Hepatocyte (in vitro differentiated cells): ENCODE results near the gene MPND. TPM values are rescaled to one million over a fixed set of nuclear protein-coding genes. Genes with fewer than 3 reads are reported as not detected.

Experiments
- DNase-seq: peaks from one replicate; pipeline ENCODE4 v3.0.0-alpha.2; 2016; ENCODE audit warnings: low spot score
- H2AFZ ChIP-seq: fragments of 200-600 bp; sonication (generic); 2 replicates; pipeline ENCODE4 v1.6.0; 2016; ENCODE audit warnings: antibody characterized with exemption, mild to moderate bottlenecking
- H3K27ac ChIP-seq: fragments of 200-600 bp; sonication (generic); 2 replicates; pipeline ENCODE4 v1.5.1; 2016; ENCODE audit warnings: mild to moderate bottlenecking
- H3K27me3 ChIP-seq: fragments of 200-600 bp; sonication (generic); 2 replicates; pipeline ENCODE4 v1.6.1; 2016
- H3K36me3 ChIP-seq: fragments of 200-600 bp; sonication (generic); replicated peaks from 2 replicates; pipeline ENCODE4 v1.5.1; 2016; ENCODE audit warnings: low read depth; ENCODE audit not compliant: insufficient read depth
- H3K4me1 ChIP-seq: fragments of 200-600 bp; sonication (generic); 2 replicates; pipeline ENCODE4 v1.5.1; 2016; ENCODE audit warnings: mild to moderate bottlenecking, moderate library complexity; ENCODE audit not compliant: insufficient read depth
- H3K4me2 ChIP-seq: fragments of 200-600 bp; sonication (generic); 2 replicates; pipeline ENCODE4 v1.6.0; 2016
- H3K4me3 ChIP-seq: fragments of 200-600 bp; sonication (generic); 2 replicates; pipeline ENCODE4 v1.5.1; 2016; ENCODE audit warnings: mild to moderate bottlenecking
- H3K79me2 ChIP-seq: fragments of 200-600 bp; sonication (generic); 2 replicates; pipeline ENCODE4 v1.6.0; 2017; ENCODE audit warnings: mild to moderate bottlenecking
- H3K9me2 ChIP-seq: fragments of 200-600 bp; sonication (generic); replicated peaks from 2 replicates; pipeline ENCODE4 v1.6.0; 2017; ENCODE audit warnings: mild to moderate bottlenecking; ENCODE audit not compliant: insufficient read depth
- H3K9me3 ChIP-seq: fragments of 200-600 bp; sonication (generic); 2 replicates; pipeline ENCODE4 v1.5.1; 2016; ENCODE audit warnings: low read depth, mild to moderate bottlenecking
- H4K20me1 ChIP-seq: fragments of 200-600 bp; sonication (generic); 2 replicates; pipeline ENCODE4 v1.6.0; 2016; ENCODE audit warnings: mild to moderate bottlenecking; ENCODE audit not compliant: insufficient read depth, poor library complexity, severe bottlenecking
- CTCF ChIP-seq: fragments of 200-600 bp; sonication (generic); IDR thresholded peaks from 2 replicates; pipeline ENCODE4 v1.5.1; 2016; ENCODE audit warnings: antibody characterized with exemption, mild to moderate bottlenecking; ENCODE audit not compliant: poor library complexity
- EZH2 ChIP-seq: fragments of 200-600 bp; sonication (generic); IDR thresholded peaks from 2 replicates; pipeline ENCODE4 v1.6.1; 2016; ENCODE audit warnings: antibody characterized with exemption, mild to moderate bottlenecking, borderline replicate concordance
- EZH2phosphoT487 ChIP-seq: fragments of 200-600 bp; sonication (generic); IDR thresholded peaks from one replicate; pipeline ENCODE4 v1.6.1; 2018; ENCODE audit warnings: antibody characterized with exemption, mild to moderate bottlenecking, low read depth, moderate library complexity; ENCODE audit not compliant: unreplicated experiment, severe bottlenecking
- WGBS: methylation state at CpG from one replicate; pipeline ENCODE4 v1.1.6; 2016; ENCODE audit warnings: low lambda C conversion rate; ENCODE audit errors: missing lambda C conversion rate; 5-methylcytosine and 5-hydroxymethylcytosine counted together
- polyA plus RNA-seq: library from polyadenylated mRNA; unstranded; fragments of >200 nt; fragmentation: Nextera tagmentation; extraction: Ambion mirVana; gene quantifications from 2 replicates; pipeline ENCODE4 v1.2.1, GENCODE V29; 2016
- total RNA-seq: library from RNA; depleted of rRNA; stranded (reverse); fragments of >200 nt; gene quantifications from 2 replicates; pipeline ENCODE4 v1.2.3, GENCODE V29; 2014

MPND gene
- total and polyA plus RNA-seq, 2 experiments from 2014 or later, result 16.6 to 21.9 TPM

- peaks cover 87% of the 10 kb centered on the region for H3K79me2 ChIP-seq
- TF ChIP-seq CTCF (no peak), EZH2phosphoT487 (no peak), EZH2 (no peak)
- no peak overlapping the region for H2AFZ ChIP-seq
- no peak for DNase-seq
- no peaks in the 10 kb centered on the region for H3K9me2 ChIP-seq
- no peaks in the 10 kb centered on the region for H3K36me3 ChIP-seq
- H4K20me1 ChIP-seq, result peaks cover 46% of the 10 kb centered on the region
- H3K27ac ChIP-seq, result peak overlapping the region; percentile 97
- 80% methylated on average over 16 of the region's 16 CpGs for WGBS
- H3K4me2 ChIP-seq, result peak overlapping the region; percentile 54
- no peaks in the 10 kb centered on the region for H3K27me3 ChIP-seq
- peaks cover 48% of the 10 kb centered on the region for H3K4me1 ChIP-seq
- no peaks in the 10 kb centered on the region for H3K9me3 ChIP-seq
- no peak overlapping the region for H3K4me3 ChIP-seq
These were observed 32.8 kb downstream of the MPND start for GRCh38 chr19:4376028-4376670.

- Histone ChIP-seq H3K4me2 (peak overlapping the region; percentile 54), H2AFZ (no peak overlapping the region), H3K27ac (peak overlapping the region; percentile 97), H3K36me3 (no peaks in the 10 kb centered on the region), H3K9me3 (no peaks in the 10 kb centered on the region), H3K27me3 (no peaks in the 10 kb centered on the region), H4K20me1 (peaks cover 46% of the 10 kb centered on the region), H3K79me2 (peaks cover 83% of the 10 kb centered on the region), H3K9me2 (no peaks in the 10 kb centered on the region), H3K4me3 (no peak overlapping the region), H3K4me1 (peaks cover 48% of the 10 kb centered on the region)
- TF ChIP-seq EZH2, result no peak
- TF ChIP-seq CTCF, result no peak
- TF ChIP-seq EZH2phosphoT487, result no peak
- DNase-seq, result no peak
- WGBS, result 78% methylated on average over 10 of the region's 10 CpGs
These were observed 33.3 kb downstream of the MPND start for GRCh38 chr19:4376671-4376990.

GRCh38 chr19:4376991-4377781 lies 33.8 kb downstream of the MPND start:
- Histone ChIP-seq H3K4me1 (peaks cover 47% of the 10 kb centered on the region), H3K36me3 (no peaks in the 10 kb centered on the region), H3K27ac (peak overlapping the region; percentile 97)

More at GRCh38 chr19:4376991-4377781, 33.8 kb downstream of the MPND start:
- Histone ChIP-seq H2AFZ (no peak overlapping the region), H3K9me3 (no peaks in the 10 kb centered on the region), H3K4me2 (no peak overlapping the region), H3K9me2 (no peaks in the 10 kb centered on the region), H3K4me3 (no peak overlapping the region), H3K79me2 (peaks cover 82% of the 10 kb centered on the region), H3K27me3 (no peaks in the 10 kb centered on the region), H4K20me1 (peaks cover 46% of the 10 kb centered on the region)
- TF ChIP-seq CTCF (no peak), EZH2phosphoT487 (no peak), EZH2 (no peak)
- 93% methylated on average over 23 of the region's 23 CpGs for WGBS
- DNase-seq, result no peak
